GM18867 (cell line): Measurements from ENCODE around the gene TASOR2.

Source experiments
- ATAC-seq: cut with Tn5 transposase; IDR thresholded peaks from one replicate; pipeline ENCODE4 v1.9.1; 2021; ENCODE audit warnings: mild to moderate bottlenecking, moderate library complexity; ENCODE audit not compliant: unreplicated experiment

The TASOR2 gene

DNA sequence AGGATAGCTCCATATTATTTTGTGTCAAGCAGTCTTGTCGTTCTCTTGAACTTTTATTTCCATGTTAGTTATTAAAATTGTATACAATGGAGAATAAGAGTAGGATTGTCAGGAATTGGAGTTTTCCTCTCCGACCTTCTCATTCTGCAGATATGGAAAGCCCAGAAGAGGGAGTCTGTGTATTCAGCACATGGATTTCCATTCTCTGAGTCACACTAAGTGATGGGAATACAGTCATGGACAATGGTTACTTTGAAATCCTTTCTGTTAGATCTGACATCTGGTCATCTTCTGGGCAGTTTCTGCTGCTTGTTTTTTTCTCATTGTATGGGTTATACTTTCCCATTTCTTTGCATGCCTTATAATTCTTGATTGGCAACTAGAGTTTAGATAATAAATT, 5.0 kb upstream of the TASOR2 start:
- no peak for ATAC-seq

DNA sequence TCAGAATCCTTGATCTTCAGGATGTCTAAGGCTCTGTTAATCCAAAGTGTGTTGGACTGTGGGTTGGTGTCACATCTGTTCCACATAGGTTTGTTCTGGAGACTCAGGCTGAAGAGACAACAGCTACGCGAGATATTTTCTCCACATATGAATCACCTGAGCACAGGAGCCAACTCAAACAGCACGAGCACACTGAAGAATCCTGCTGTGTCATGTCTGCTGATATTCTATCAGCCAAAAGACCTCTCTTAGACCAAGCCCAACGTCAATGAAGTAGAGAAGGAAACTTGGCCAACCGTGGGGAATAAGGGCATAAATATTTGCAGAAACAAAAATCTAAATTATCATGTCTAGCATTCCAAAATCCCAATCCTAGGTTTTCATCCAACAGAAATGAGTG, 2.7 kb upstream of the TASOR2 start:
- no peak for ATAC-seq

DNA sequence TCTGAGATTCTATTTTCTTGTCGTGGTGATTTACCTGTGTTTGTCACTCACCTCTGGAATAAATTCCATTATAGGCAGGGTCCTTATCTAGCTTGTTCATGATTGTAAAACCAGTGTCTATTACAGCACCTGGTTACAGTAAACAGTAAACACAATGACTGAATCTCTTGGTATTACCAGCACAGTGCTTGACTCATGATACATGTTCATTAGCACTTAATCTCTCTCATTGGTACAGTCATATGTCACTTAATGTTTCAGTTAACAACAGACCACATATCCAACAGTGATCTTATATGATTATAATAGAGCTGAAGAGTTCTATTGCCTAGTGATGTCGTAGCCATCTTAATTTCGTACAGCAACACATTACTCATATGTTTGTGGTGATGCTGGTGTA, 1.6 kb upstream of the TASOR2 start:
- ATAC-seq = no peak

DNA sequence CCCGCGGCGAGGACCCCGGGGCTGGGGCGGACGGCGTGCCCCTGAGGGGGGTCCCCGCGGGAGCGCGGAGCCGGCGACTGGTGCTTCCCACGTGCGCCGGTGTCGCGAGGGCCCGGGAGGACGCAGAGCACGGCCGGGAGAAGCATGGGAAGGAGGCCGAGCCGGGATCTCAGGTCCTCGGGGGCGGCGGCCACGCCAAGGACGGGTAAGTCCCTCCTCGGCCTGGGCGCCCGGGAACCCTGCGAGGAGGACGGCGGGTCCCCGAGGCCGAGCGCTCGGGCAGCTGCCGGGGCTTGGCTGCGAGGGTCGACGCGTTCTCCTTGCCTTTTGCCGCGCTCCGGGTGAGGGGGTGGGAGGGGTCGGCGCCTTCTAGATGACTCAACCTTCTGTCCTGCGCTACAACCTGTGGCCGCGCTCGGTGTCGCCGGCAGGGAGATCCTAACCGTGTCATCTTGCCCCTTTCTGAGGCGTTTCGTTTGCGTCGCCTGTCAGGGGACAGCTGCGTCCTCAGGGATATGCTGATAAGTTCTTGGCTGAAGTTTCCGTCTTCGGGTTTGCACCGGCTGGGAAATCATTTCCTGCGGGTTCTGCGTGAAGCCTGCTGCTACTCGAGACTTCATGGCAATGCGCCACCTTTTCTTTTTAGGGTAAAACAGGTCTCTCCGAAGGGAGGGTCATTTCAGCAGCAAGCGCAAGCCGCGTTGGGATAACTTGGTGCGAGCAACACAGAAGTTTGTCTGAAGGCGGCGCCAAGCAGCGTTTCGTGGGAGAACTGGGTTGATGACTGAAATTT, 529 bp downstream of the TASOR2 start:
- ATAC-seq = peak; percentile 36

DNA sequence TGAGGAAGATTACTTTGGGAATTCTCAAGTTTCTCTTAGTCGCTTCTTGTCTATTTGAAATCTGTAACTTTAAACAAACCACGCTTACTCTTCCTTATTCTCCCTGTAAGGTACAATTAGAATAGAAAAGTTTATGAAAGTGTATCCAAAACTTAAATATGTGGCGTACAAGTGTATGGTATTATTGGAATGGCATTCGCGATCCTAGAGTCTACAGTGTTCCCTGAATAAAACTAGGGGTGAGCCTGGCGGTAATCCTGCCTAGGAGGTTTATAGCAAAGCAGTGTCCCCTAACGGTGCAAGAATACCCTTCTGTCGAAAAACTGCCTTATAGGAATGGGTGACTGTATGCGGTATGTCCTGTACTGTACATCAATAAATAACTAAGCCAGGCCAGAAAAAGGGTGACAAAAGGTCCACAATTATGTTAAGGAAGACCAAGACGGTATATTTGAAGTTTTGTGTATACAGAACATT, 1.2 kb downstream of the TASOR2 start:
- ATAC-seq = no peak

DNA sequence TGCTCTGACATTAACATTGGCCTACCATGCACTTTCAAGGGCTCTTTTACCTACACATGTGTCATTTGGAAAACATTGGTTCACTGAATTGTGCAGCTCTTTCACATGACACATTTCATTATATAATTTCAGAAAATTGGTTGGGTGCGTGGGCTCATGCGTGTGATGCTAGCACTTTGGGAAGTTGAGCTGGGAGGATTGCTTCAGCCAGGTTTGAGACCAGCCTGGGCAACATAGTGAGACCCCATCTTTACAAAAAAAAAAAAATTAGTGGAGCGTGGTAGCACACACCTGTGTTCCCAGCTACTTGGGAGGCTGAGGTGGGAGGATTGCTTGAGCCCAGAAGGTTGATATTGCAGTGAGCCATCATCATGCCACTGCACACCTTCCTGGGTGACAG, 3.9 kb downstream of the TASOR2 start:
- no peak for ATAC-seq

DNA sequence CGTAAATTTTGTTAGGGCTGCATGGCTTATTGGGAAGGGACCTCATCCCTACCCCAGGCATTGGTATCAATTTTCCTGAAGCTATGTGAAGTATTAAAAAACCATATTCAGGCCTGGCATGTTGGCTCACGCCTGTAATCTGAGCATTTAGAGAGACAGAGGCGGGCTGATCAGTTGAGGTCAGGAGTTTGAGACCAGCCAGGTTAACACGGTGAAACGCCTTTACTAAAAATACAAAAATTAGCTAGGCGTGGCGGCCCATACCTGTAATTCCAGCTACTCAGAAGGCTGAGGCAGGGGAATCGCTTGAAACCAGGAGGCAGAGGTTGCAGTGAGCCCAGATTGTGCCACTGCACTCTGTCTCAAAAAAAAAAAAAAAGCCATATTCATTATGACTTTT, 7.1 kb downstream of the TASOR2 start:
- ATAC-seq = no peak

DNA sequence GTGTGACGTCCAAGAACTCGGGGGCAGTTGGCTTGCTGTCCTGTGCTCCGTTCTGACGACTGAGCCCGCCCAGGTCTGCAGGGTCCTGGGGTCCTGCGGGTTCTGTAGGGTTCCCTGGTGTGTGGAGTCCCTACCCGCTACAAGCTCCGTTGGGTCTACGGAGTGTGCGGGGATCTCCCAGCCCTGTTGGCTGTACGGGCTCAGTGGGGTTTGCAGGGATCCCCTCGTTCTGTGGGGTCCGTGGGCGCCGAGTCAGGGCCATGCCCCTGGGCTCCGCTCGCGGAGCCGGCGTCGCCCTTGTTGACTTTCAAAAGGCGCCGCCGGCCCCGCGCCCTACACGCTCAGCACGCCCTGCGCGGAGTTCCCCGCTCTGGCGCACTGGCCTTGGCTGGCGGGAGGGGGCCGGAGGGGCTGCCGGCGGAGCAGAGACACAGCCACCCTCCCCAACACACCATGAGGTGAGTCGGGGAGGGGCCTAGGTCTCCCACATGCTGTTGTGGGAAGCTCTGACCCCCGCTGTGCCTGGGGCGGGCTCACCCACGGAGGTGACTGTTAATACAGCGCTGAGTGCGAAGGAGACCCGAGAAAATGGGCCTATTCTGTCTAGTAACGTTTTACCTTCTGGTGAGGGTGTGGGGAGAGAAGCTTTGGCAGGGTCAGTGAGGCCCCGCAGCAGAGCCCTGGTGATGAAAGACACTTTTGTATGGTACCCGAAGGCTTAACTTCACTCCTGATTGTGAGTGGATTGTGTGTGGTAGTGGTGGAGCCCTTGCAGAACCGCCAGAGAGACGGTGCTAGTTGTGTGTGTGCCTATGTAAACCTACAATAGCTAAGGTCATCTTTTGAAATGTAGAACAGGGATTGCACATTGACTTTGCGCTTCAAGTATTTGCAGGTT, 8.1 kb downstream of the TASOR2 start:
- peak; percentile 73 for ATAC-seq

DNA sequence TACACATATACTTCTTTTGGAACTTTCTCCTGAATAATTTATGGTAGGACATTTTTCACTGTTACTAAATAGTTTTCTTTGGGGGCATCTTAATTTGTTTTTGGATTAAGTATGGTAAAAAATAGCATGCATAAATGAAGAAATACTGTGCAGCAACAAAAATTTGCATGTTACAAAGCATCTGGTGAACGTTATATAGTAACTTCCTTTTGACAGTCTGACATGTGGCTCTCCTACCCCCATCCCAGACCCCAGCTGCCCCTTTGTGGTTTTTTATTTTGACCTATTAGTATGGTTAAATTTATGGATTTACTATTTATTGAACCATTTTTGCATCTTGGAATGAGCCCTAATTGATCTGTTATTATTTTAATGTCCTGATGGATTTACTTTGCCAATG, 9.9 kb downstream of the TASOR2 start:
- ATAC-seq = no peak

DNA sequence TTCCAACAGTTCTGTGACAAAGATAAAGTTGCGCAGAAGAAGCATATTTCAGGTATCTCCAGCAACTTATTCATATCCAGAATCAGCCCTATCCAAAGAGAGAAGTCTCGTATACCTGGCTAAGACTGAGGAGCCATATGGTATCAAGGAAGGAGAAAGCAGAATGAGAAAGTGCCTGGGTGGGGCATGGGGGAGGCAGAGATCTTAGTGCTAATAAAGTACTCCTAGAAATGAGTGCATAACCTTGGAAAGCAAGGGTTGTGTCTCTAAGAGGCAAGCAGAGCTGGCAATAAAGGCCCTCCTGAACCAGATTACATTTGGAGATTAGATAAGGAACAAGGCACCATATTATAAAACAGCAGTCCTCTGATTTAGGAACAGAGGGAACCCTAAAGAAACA, 12.7 kb downstream of the TASOR2 start:
- ATAC-seq = no peak

DNA sequence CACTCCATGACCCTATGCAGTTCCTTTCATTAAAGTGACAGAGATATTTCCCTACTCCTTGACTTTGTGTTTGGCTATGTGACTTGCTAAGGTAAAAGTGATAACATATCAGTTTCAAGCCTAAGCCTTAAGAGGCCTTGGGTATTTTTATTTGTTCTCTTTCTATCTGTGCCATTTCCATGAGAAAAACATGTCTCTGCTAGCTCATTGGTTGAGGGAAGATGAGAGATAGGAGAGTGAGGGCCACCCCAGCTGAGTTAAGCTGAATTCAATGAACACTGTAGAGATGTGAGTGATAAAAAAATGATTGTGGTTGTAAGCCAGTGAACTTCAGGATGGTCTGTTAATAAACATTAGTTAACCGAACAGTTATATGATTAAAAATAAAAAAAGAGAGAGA, 13.4 kb downstream of the TASOR2 start:
- no peak for ATAC-seq

DNA sequence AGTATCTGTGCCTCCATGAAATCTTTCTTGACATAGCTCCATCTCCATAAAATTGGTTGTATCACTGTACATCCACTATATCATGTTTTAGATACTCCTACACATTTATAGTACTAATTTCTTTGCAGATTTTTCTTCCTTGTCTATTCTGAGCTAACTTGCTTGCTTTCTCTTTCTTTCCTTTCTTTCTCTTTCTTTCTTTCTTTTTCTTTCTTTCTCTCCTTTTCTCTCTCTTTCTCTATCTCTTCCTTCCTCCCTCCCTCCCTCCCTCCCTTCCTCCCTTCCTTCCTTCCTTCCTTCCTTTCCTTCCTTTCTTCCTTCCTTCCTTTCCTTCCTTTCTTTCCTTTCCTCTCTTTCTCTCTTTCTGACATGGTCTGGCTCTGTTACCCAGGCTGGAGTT, 23.7 kb downstream of the TASOR2 start:
- no peak for ATAC-seq

DNA sequence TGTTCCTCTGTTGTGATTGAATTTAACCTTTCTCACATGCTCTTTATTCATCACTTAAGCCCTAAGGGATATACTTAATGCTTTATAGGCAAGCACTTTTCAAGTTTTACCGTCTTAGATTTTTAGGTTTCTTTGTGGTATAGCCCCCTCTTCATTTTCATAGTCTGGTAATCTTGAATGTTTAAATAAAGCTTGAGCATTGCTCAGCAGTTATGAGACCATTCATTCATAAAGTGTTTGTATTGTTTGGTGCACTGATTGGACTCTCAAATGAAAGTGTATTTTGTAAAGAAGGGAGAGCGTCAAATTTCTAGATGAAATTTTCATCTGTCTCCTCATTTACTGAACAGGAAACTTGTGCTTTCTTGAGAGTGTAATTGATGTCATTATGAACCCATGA, 25.2 kb downstream of the TASOR2 start:
- no peak for ATAC-seq

DNA sequence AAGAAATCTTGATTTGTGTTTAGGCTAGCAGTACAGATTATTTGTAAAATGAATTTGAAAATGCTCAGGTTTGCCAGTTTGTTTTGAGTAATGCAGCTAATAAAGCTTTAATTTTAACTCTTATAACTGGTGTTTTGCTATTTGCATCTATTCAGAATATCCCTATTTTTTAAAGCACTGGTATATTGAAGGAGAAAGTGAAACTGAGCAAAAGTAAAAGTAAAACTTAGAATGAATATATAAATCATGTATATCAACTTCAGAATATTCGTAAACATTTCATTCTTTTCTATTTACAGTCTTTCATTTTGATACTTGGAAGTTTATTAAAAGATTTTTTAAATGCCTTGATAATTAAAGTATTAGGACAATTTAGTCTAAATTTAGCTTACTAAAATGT, 26.2 kb downstream of the TASOR2 start:
- no peak for ATAC-seq

DNA sequence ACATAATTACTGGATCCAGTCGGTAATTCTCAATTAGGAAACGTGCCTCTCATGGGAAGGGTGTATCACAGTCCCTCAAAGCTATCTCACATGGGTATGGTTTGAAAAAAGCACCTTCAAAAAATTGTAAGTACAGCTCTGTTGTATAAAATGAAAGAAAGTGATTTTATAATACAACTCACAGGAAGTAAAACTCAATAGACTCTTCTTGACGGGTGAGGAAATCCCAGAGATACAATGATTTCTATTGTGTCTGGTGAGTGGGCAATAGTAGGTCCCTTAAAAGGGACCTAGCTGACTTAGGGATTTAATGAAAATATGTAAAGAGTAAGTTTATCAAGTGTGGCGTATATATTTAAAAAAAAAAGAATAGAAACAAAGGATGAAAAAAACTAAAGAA, 27.0 kb downstream of the TASOR2 start:
- ATAC-seq = no peak

DNA sequence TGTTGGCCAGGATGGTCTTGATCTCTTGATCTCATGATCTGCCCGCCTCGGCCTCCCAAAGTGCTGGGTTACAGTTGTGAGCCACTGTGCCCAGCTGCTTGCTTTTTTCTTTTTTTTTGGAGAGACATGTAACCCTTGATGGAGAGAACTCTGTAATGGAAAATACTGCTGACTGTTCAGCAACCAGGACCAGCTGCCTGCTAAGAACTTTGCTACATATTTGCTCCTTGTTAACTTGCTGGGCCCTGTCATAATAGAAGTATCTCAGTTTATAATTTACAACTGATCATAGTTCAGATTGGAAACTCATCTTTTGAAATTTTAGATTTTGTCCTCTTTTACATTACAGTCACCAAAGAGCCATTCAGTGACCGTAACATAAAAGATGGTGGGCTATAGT, 34.9 kb downstream of the TASOR2 start:
- no peak for ATAC-seq

DNA sequence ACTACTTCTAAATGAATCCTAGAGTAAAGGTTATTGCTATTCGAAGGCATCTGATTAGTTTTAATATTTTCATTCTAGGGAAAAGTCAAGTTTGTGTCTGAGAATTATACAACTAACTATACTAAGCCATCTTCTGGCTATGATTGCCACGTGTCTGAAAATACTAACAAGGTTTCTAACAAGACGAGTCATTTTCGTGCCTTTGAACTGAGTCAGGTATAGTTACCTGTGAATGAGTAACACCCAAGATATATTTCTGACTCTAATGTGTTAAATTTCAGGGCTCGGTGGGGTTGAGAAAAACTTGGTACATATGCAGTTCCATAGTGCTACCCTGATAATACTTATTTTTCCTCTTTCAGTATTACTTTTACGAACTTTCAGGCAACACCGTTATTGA, 35.5 kb downstream of the TASOR2 start:
- ATAC-seq = no peak

DNA sequence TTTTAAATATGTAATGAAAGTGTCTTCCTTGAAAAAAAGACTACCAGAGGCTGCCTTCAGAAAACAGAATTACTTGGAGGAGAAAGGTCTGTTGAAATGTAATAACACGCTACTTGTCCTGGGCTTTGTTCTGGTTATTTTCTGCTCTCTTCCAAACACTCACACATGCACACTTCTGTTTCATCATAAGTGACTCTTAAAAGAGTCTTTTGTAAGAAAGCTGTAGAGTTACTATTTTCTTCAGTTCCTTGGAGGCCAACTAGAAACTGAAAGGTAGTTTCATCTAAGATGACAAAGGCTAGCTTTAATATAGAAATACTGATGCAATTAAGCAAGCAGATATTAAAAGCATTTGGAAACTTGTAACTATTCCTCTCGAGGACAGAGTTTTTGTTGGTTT, 39.1 kb downstream of the TASOR2 start:
- ATAC-seq = no peak

DNA sequence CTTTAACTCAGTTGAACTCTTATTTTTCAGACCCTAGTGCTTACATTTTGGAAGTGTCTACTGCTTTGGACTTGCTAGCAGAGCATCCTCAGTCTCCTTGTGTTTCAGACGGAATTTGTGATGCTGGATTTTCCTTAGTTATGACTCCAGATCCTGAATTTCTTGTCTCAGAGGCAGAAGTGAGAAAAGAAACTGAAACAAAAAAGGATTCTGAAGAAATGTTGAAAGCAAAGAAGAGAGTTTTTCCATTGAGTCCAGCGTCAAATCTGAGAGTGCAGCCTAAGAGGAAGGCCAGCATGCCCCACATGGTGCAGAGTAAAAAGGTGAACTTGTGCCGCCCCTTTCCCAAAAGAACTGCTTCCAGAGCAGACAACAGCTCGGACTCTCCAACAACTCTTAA, 46.1 kb downstream of the TASOR2 start:
- ATAC-seq = no peak

DNA sequence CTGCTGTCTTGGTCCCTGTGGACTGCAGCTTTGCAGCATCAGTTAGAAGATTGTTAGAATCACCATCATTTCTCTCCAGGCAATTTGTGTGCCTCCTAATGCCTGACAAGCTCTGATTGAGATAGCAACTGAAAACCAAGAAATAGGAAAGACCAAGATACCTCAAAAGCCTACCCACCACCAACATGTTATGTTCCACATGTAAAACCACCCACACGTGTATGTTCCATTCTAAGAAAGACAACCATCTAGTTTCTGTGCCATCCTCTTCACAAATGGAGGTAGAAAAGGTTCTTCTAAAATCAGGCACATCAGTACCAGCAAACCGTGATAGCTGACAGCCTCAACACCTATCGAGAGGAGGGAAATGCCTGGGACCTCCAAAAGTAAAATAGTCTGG, 46.9 kb downstream of the TASOR2 start:
- no peak for ATAC-seq

DNA sequence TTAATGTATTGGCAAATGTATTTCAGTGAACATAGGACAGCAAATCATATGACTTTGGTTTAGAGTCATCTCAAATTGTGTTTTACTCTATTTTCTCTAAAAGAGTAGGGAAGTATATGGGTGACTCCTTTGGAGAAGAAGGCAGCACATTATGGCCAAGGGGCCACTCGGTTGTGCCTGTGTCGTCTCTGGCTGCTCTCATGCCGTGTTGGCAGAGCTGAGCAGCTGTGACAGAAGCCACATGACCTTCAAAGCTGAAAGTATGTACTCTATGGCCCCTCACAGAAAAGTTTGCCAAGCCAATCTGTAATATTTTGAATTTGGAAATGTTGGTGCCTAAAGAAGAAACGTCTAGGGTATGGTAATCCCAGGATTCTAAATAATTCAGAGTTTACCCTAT, 47.5 kb downstream of the TASOR2 start:
- ATAC-seq = no peak
